ENCODE data around the gene DHCR24.
"Not testable (repeated sequence)": the region's sequence is repeated elsewhere in the genome, so short reads cannot be mapped to it uniquely, and the experiment has no call there.

DHCR24 gene, protein sequence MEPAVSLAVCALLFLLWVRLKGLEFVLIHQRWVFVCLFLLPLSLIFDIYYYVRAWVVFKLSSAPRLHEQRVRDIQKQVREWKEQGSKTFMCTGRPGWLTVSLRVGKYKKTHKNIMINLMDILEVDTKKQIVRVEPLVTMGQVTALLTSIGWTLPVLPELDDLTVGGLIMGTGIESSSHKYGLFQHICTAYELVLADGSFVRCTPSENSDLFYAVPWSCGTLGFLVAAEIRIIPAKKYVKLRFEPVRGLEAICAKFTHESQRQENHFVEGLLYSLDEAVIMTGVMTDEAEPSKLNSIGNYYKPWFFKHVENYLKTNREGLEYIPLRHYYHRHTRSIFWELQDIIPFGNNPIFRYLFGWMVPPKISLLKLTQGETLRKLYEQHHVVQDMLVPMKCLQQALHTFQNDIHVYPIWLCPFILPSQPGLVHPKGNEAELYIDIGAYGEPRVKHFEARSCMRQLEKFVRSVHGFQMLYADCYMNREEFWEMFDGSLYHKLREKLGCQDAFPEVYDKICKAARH

DNA sequence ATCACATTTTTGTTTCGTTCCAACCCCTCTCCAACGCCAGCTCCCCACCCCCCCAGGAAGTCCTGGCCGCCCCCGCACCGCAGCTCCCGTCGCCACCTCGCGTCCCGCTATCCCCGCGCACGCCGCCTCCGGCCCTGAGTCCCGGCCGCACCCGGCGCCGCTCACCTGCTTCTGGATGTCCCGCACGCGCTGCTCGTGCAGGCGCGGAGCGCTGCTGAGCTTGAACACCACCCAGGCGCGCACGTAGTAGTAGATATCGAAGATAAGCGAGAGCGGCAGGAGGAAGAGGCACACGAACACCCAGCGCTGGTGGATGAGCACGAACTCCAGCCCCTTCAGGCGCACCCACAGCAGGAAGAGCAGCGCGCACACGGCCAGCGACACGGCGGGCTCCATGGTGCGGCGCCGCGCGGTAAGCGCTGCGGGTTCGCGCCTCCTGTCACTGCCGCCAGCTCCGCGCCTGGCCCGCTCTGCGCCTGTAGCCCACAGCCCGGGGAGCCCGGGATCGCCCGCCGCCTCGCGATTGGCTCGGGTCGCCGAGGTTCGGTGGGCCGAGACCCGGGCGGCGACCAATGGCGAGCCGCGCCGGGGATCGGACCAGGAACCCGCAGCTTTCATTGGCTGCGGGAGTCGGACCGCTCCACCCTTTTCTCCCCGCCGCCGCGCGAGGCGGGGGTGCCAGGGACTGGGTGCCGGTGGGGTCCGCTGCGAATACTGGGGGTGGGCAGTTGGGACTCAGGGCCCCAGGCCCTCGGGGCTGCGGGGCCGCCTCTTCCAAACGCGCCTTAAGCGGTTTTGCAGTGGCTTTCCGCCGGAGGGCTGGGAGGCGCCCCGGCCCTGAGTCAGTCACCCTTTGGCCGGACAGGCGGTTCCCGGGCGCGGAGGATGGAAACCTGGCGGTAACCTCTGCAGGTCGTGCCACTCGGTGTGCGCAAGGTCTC lies at the start of gene DHCR24:
Gene DHCR24, minus strand, starts transcription at position 472 of the 941 bp plus-strand sequence. Its CDS starts 76 bp downstream, at position 396.
- DNase-seq (ENCODE audit: low spot score): peak; percentile 99

DNA sequence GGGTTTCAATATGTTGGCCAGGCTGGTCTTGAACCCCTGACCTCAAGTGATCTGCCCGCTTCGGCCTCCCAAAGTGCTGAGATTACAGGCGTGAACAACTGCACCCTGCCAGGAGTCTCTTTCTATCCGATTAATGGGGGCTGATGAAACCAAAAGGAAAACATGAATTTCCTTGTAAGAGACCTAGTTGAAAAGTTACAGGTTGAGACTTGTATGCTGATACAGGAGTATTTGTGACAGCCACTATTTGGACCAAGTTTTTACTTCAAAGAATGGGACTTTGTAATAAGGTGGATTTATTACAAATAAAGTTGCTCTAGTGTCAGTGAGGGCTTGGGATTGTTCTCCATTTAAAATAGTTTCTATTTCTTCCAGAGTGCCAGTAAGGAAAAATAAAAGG lies 49.8 kb upstream of the DHCR24 start:
- no peak for DNase-seq (ENCODE audit: low spot score)

DNA sequence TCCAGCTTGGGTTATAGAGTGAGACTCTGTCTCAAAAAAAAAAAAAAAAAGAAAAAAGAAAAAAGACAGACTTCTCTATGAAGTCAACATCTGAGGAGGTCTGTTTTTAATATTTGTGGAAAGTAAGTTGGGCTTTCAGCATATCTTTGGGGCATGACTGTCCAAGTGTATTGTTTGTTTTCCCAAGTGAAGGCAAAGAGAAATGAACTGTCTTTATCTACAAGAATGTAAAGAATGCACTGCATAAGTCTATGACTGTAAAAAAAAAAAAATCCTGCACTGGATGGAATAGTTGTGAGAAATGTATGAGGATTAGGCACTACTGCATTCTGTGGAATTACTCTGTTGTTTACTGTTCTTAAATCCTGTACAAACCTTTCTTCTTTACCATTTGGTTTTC lies 47.9 kb upstream of the DHCR24 start:
- DNase-seq (ENCODE audit: low spot score): peak; percentile 82

DNA sequence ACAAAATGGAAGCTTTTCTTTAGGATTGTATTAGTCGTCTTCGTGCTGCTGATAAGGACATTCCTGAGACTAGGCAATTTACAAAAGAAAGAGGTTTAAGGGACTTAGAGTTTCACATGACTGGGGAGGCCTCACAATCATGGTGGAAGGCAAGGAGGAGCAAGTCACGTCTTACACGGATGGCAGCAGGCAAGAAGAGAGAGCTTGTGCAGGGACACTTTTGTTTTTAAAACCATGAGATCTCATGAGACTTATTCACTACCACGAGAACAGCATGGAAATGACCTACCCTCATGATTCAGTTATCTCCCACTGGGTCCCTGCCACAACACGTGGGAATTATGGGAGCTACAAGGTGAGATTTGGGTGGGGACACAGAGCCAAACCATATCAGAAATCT lies 47.1 kb upstream of the DHCR24 start:
- not testable (repeated sequence) for DNase-seq (ENCODE audit: low spot score)

DNA sequence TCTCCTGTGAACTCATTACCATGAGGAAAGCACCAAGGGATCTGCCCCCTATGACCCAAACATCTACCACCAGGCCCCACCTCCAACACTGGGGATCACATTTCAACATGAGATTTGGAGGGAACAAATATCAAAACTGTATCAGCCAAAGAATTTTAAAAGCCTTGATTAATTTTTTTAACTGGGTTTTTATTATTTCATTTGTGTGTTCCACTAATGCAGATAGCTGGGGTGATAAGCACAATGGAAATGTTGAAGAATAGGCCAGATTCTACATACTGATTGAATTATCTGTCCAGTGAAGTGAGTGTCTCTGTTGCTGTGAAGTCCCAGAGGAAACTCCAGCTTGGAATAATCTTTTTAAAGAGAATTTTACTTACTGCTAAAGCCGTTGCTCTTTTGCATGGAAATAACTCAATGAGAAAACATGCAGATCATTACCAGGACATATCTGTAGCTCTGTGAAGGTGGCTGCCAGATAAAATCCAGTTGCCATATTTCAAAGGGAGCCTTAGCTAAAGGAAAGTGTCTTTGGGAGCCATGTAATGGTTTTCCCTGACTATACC lies 44.4 kb upstream of the DHCR24 start:
- no peak for DNase-seq (ENCODE audit: low spot score)

DNA sequence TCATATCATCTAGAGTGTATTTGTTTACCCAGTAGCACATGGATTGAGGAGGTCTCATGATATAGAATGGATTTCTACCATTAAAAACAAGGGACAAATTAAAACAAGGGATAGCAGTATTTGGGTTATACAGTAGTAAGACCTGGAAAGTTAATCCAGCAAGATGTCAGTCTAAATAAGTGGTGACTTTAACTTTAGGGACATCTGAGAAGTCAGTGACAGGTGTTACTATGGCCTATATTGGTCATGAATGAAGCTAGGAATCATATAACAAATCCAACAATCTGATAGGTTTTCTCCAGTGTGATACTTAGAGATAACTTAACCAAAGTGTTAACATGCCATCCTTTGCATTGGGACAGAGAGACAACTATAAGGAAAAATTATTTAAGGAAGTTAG lies 42.7 kb upstream of the DHCR24 start:
- no peak for DNase-seq (ENCODE audit: low spot score)

DNA sequence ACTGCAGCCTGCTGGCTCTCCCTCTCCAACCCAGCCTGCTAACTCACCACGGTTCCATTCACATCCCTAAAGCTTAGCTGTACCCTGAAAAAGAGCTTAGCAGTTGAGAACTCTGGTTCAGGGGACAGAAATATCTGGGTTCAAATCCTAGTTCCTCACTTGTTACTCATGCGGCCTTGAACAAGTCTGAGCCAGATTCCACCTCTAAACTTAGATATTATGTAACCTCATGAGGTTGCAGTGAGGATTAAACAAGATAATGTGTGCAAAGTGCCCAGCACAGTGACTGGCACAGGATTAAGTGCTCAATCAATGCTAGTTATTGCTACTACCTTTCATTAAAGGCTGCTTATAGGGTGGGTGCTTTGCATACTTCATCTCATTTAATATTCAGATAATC lies 41.3 kb upstream of the DHCR24 start:
- no peak for DNase-seq (ENCODE audit: low spot score)

DNA sequence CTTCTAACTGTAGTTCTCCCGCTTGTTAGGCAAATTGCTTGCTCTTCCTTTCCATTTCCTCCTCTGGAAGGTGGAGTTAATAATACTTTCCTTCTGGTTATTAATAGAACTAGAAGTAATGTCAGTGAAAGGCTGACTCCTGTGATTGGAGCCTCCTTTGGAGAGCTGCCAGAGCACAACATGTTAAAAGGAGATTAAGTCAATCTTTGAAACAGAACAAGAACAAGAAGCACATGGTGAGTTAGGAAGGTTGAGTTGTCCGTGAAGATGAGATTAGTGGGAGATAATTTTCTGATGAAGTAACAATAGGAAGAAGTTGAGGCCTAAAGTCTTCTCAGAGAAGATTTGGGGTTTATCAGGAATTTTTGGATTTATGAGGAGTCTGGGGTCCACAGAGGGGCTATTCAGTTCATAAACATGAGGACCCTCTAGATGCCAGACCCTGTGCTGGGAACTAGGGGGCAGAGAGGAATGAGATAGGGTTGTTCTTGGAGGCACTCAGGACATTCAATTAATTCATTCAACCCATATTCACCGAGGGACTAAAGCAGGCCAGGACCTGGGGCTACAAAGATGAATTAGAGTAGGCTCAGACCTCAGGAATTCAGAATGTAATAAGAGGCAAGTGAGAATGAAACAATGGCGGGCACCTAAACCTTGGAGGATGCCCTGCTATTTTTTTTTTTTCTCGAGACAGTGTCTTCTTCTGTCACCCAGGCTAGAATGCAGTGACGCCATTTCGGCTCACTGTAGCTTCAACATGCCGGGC lies 40.7 kb upstream of the DHCR24 start:
- peak; percentile 43 for DNase-seq (ENCODE audit: low spot score)

DNA sequence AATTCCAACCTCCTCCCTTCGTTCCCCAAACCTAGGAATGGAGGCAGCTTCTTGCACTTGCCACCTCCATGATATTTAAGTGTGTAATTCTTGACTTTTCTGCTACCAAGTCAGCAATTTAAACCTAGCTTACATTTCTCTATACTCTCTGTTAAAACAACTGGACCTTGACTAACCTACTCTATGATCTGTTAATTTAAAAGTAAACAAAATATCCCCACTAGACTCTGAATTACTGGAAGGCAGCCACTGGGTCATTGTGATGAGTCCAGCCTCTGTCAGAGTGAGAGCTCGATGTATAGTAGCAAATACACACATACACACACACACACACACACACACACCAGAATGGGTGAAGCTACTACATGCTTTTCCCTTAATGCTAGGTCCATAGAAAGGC lies 40.0 kb upstream of the DHCR24 start:
- no peak for DNase-seq (ENCODE audit: low spot score)

DNA sequence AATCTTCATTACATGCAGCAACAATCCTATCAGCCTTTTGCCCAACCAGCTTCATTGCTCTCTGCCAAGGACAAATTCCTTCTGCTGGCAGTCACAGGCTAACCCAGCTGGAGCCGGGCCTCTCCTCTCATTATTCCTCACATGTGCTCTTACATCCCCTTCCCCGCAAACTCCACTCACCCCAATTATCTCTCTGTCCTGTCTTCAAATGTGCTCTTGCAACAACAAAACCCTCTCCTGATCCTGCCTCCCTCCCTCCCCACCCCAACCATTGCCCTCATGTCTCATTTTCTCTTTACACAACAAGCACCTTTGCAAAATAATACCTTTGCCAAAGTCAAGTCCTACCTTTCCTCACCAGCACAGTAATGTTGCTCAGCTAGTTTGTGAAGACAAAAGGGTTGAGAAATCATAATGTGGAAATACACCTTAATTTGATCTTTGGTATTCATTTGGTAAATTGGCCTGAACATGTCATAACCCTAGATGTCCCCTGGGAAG lies 36.0 kb upstream of the DHCR24 start:
- peak; percentile 35 for DNase-seq (ENCODE audit: low spot score)

DNA sequence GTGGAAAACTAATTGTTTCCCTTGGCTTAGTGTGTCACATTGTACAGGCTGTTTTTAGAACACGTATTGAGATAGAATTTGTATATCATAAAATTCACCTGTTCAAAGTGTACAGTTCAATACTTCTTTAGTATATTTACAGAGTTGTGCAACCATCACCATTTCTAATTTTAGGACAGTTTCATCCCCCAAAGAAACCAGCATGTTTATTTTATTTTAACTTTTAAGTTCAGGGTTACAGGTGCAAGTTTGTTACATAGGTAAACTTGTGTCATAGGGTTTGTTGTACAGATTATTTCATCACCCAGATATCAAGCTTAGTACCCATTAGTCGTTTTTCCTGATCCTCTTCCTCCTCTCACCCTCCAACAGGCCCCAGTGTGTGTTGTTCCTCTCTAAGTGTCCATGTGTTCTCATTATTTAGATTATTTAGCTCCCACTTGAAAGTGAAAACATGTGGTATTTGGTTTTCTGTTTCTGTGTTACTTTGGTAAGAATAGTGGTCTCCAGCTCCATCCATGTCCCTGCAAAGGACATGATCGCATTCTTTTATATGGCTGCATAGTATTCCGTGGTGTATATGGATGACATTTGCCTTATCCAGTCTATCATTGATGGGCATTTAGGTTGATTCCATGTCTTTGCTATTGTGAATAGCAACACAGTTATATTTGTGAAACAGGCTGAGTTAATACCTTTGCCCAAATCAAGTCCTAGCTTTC lies 35.2 kb upstream of the DHCR24 start:
- DNase-seq (ENCODE audit: low spot score): no peak

DNA sequence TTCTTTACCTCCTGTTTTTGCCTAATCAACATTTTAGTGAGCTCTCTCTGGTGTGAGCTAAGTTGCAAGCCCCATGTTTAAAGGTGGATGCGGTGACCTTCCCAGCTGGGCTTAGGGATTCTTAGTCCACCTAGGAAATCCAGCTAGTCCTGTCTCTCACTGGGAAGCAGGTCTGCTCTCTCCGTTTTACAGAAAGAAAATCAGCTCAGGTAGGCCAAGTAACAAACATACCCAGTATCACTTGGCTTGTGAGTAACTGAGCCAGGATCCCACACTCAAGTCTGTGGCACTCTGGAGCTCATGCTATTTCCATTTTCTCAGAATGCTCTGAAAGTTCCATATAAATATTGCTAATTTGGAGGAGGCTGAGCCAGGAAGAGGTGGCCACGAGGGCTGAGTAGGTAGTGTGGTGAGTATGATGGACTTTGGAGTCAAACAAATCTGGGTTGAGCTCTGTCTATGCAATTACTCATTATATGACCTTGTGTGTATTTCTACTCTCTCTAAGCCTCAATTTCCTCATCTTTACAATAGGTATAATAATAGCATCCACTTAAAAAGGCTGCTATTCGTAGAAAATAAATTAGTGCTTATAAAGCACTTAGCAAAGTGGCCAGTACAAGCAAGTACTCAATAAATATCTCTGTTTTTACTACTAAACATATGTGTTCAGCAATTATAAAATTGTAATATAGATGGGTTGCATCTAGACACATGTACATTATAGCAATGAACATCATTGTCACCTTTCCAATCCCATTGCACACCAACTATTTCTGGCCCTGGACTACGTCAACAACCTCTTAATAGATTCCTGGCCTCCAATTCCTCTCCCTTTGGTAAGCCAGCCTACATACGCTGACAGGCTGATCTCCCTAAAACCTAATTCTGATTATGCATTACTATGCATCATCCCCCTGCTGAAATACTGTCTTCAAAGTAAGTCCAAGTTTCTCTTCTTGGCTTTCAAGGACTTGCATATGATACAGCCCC lies 32.7 kb upstream of the DHCR24 start:
- DNase-seq (ENCODE audit: low spot score): no peak

DNA sequence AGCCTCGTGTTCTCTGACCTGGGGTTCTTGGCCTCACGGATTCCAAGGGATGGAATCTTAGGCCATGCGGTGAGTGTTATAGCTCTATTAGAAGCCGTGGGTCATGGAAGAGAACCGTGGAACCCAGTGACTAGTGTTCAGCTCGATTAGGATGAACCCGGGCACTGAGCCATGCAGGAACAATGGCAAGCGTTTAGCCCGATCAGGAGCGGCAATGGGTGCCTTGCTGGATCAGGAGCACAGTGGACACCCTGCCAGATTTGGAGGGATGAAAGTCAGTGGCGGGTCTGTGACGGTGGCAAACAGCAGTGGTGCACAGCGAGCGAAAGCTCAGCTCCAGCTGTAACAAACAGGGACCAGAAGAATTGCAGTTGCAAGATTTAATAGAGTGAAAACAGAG lies 24.1 kb upstream of the DHCR24 start:
- not testable (repeated sequence) for DNase-seq (ENCODE audit: low spot score)

DNA sequence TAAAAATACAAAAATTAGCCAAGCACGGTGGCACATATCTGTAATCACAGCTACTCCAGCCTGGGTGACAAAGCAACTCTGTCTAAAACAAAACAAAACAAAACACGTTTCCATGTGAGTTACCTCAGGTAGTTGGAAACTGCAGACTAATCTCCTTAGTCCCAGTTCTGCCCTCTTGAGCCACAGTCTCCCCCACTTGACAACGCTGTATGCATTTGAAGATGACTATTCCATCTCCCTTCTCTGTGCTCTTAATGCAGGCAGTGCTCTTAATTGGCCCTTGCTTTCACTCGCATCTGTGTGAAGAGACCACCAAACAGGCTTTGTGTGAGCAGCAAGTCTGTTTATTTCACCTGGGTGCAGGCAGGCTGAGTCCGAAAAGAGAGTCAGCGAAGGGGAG lies 19.6 kb upstream of the DHCR24 start:
- no peak for DNase-seq (ENCODE audit: low spot score)

DNA sequence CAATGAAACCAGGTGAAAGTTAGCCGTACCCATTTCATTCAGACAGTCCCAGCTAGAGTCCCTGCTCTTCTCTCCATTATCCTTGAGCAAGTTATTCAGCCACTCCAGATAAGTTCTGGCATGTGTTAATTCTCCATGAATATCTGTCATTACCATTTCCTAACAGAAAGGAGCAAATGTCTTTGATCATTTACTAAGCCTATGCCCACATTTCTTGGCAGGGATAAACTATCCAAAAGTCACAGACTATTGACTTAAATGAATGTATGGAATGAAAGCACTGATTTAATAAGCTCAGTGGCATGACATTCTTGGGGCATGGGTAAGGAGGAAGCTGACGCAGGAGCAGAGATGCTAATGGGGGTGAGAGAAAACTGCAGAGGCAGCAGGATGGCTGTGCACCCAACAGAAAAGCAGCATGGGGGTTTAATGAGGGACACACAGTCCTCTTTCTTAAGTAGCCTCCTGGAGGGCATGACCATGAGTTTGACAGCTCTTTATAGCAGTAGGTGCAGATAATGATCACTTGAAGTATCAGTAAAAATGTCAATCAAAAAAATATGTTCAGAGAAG lies 17.6 kb upstream of the DHCR24 start:
- peak; percentile 68 for DNase-seq (ENCODE audit: low spot score)

DNA sequence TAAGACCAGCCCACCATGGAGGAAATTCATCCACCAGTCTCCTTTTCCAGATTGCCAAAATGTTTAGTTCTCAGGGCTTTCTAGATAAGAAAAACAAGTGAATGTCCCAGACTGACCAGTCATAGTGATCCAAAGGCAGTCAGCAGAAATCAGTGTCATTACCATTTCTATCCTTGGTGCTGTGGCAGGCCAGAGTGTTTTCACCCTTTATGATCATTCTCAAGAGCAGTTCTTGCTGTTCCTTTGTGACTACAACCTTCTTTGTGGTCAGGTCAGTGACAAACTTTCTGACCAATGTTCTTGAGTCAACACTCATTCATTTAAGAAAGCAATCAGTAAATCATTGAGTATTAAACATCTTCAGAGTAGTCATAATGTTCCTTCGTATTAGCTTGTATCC lies 7.3 kb upstream of the DHCR24 start:
- no peak for DNase-seq (ENCODE audit: low spot score)

DNA sequence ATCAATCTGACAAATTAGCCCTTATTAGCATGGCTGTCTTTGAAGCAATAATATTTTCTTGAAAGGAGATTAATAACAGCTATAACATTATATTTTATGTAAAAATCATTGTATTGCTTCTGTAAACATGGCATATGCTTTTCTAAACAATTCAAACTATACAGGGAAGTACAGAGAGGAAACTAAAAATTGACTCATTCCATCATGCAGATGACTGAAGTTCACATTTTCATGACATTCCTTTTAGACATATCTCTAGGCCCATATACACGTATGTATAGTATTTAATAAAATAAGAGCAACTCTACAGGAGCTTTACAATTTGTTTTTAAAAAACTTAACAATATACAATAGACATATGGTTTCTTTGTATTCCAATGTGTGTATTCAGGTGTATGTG lies 5.6 kb upstream of the DHCR24 start:
- no peak for DNase-seq (ENCODE audit: low spot score)

DNA sequence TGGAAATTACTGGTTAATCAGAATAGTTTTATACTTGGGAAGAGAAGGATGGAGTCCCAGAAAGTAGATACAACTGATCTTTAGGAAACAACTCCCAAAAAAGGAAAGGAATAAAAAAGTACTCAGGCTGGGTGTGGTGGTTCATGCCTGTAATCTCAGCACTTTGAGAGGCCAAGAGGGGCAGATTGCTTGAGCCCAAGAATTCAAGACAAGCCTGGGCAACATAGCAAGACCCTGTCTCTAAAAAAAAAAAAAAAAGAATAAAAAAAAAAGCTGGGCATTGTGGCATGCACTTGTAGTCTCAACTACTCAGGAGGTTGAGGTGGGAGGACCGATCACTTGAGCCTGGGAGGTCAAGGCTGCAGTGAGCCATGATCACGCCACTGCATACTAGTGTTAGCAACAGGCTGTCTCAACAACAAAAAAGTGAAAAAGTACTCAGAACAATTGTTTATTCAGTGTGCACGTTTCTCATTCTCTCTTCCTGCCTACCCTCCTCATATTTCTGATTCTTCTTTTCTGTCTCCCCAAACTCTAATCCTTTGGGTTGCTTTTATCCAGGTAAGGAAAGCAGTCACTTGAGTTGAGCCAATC lies 2.2 kb upstream of the DHCR24 start:
- no peak for DNase-seq (ENCODE audit: low spot score)
